ENCODE results near the gene PPIL4.

The PPIL4 gene

GRCh38 chr6:149472241-149472640 is 73.6 kb downstream of the PPIL4 start:
- H3K4me2 ChIP-seq (ENCODE audit: low read length): no peak overlapping the region
- H3K4ac ChIP-seq (ENCODE audit: low read depth, low read length): no peak overlapping the region
- no peak overlapping the region for H3K4me3 ChIP-seq (ENCODE audit: low read length)
- no peaks in the 10 kb centered on the region for H3K79me2 ChIP-seq (ENCODE audit: control insufficient read depth, insufficient read depth, low read length)
- no peaks in the 10 kb centered on the region for H3K4me1 ChIP-seq (ENCODE audit: control insufficient read depth, low read depth, low read length)
- no peak overlapping the region for H2BK5ac ChIP-seq (ENCODE audit: low read length)
- H3K56ac ChIP-seq (ENCODE audit: low read length): no peak overlapping the region
- no peak overlapping the region for H2AK5ac ChIP-seq (ENCODE audit: low read length)
- H3K18ac ChIP-seq (ENCODE audit: low read length): no peak overlapping the region
- H3K9ac ChIP-seq (ENCODE audit: low read length): no peak overlapping the region
- H4K5ac ChIP-seq (ENCODE audit: low read length): no peak overlapping the region
- no peak for DNase-seq
- no peak overlapping the region for H2BK15ac ChIP-seq (replicated peaks; ENCODE audit: low read depth)
- no peaks in the 10 kb centered on the region for H3K79me1 ChIP-seq (ENCODE audit: low read length)
- no peak overlapping the region for H2BK120ac ChIP-seq (ENCODE audit: low read depth, low read length)
- no peak overlapping the region for H4K8ac ChIP-seq (ENCODE audit: low read depth, low read length)
- no peaks in the 10 kb centered on the region for H3K27me3 ChIP-seq (ENCODE audit: insufficient read depth, low read length, poor library complexity)
- no CpG with 5 or more reads among the region's 5 CpGs for WGBS (ENCODE audit: extremely low coverage, insufficient coverage, low lambda C conversion rate)
- no peak overlapping the region for H3K23ac ChIP-seq (ENCODE audit: low read length)
- no peaks in the 10 kb centered on the region for H3K36me3 ChIP-seq (ENCODE audit: control insufficient read depth, insufficient read depth, low read length)
- no peak overlapping the region for H3K27ac ChIP-seq (ENCODE audit: low read depth, low read length)

GRCh38 chr6:149471801-149472200 is 74.0 kb downstream of the PPIL4 start:
- Histone ChIP-seq H3K4me3 (ENCODE audit: low read length) (no peak overlapping the region), H3K9ac (ENCODE audit: low read length) (no peak overlapping the region)

GRCh38 chr6:149470948-149471347 is 74.9 kb downstream of the PPIL4 start:
- Histone ChIP-seq H2BK5ac (ENCODE audit: low read length) (no peak overlapping the region), H3K4ac (ENCODE audit: low read depth, low read length) (no peak overlapping the region), H3K27ac (ENCODE audit: low read depth, low read length) (no peak overlapping the region), H3K4me2 (ENCODE audit: low read length) (no peak overlapping the region), H3K79me2 (ENCODE audit: control insufficient read depth, insufficient read depth, low read length) (no peaks in the 10 kb centered on the region), H2AK5ac (ENCODE audit: low read length) (no peak overlapping the region), H3K23ac (ENCODE audit: low read length) (no peak overlapping the region), H3K18ac (ENCODE audit: low read length) (no peak overlapping the region), H3K79me1 (ENCODE audit: low read length) (no peaks in the 10 kb centered on the region), H3K4me3 (ENCODE audit: low read length) (no peak overlapping the region), H3K56ac (ENCODE audit: low read length) (no peak overlapping the region), H3K36me3 (ENCODE audit: control insufficient read depth, insufficient read depth, low read length) (no peaks in the 10 kb centered on the region), H3K27me3 (ENCODE audit: insufficient read depth, low read length, poor library complexity) (no peaks in the 10 kb centered on the region), H4K8ac (ENCODE audit: low read depth, low read length) (no peak overlapping the region), H4K5ac (ENCODE audit: low read length) (no peak overlapping the region), H2BK120ac (ENCODE audit: low read depth, low read length) (no peak overlapping the region), H3K9ac (ENCODE audit: low read length) (no peak overlapping the region), H2BK15ac (replicated peaks; ENCODE audit: low read depth) (no peak overlapping the region), H3K4me1 (ENCODE audit: control insufficient read depth, low read depth, low read length) (no peaks in the 10 kb centered on the region)
- WGBS (ENCODE audit: extremely low coverage, insufficient coverage, low lambda C conversion rate): no CpG with 5 or more reads among the region's 2 CpGs
- no peak for DNase-seq

More at GRCh38 chr6:149471801-149472200, 74.0 kb downstream of the PPIL4 start:
- no peaks in the 10 kb centered on the region for H3K36me3 ChIP-seq (ENCODE audit: control insufficient read depth, insufficient read depth, low read length)
- DNase-seq: no peak
- H3K79me1 ChIP-seq (ENCODE audit: low read length): no peaks in the 10 kb centered on the region
- no peak overlapping the region for H3K4ac ChIP-seq (ENCODE audit: low read depth, low read length)
- H2BK120ac ChIP-seq (ENCODE audit: low read depth, low read length): no peak overlapping the region
- no peak overlapping the region for H3K4me2 ChIP-seq (ENCODE audit: low read length)
- WGBS (ENCODE audit: extremely low coverage, insufficient coverage, low lambda C conversion rate): no CpG with 5 or more reads among the region's 3 CpGs
- H3K27me3 ChIP-seq (ENCODE audit: insufficient read depth, low read length, poor library complexity): no peaks in the 10 kb centered on the region
- H3K18ac ChIP-seq (ENCODE audit: low read length): no peak overlapping the region
- H3K79me2 ChIP-seq (ENCODE audit: control insufficient read depth, insufficient read depth, low read length): no peaks in the 10 kb centered on the region
- H2BK15ac ChIP-seq (replicated peaks; ENCODE audit: low read depth): no peak overlapping the region
- no peak overlapping the region for H3K23ac ChIP-seq (ENCODE audit: low read length)
- no peak overlapping the region for H3K27ac ChIP-seq (ENCODE audit: low read depth, low read length)
- H4K5ac ChIP-seq (ENCODE audit: low read length): no peak overlapping the region
- H3K56ac ChIP-seq (ENCODE audit: low read length): no peak overlapping the region
- no peak overlapping the region for H2BK5ac ChIP-seq (ENCODE audit: low read length)
- no peaks in the 10 kb centered on the region for H3K4me1 ChIP-seq (ENCODE audit: control insufficient read depth, low read depth, low read length)
- no peak overlapping the region for H2AK5ac ChIP-seq (ENCODE audit: low read length)
- H4K8ac ChIP-seq (ENCODE audit: low read depth, low read length): no peak overlapping the region

- Histone ChIP-seq H3K4ac (ENCODE audit: low read depth, low read length) (no peak overlapping the region), H3K18ac (ENCODE audit: low read length) (no peak overlapping the region), H3K4me1 (ENCODE audit: control insufficient read depth, low read depth, low read length) (no peaks in the 10 kb centered on the region), H2AK5ac (ENCODE audit: low read length) (no peak overlapping the region), H3K4me3 (ENCODE audit: low read length) (no peak overlapping the region), H3K79me2 (ENCODE audit: control insufficient read depth, insufficient read depth, low read length) (no peaks in the 10 kb centered on the region), H3K23ac (ENCODE audit: low read length) (no peak overlapping the region), H3K27ac (ENCODE audit: low read depth, low read length) (no peak overlapping the region), H3K79me1 (ENCODE audit: low read length) (no peaks in the 10 kb centered on the region), H3K56ac (ENCODE audit: low read length) (no peak overlapping the region), H2BK120ac (ENCODE audit: low read depth, low read length) (no peak overlapping the region), H4K5ac (ENCODE audit: low read length) (no peak overlapping the region), H2BK5ac (ENCODE audit: low read length) (no peak overlapping the region), H3K4me2 (ENCODE audit: low read length) (no peak overlapping the region), H3K9ac (ENCODE audit: low read length) (no peak overlapping the region), H4K8ac (ENCODE audit: low read depth, low read length) (no peak overlapping the region), H2BK15ac (replicated peaks; ENCODE audit: low read depth) (no peak overlapping the region), H3K36me3 (ENCODE audit: control insufficient read depth, insufficient read depth, low read length) (no peaks in the 10 kb centered on the region), H3K27me3 (ENCODE audit: insufficient read depth, low read length, poor library complexity) (no peaks in the 10 kb centered on the region)
- no peak for DNase-seq
- WGBS (ENCODE audit: extremely low coverage, insufficient coverage, low lambda C conversion rate): no CpG with 5 or more reads among the region's 2 CpGs
Measured at GRCh38 chr6:149468179-149468578, 77.7 kb downstream of the PPIL4 start.

- Histone ChIP-seq H3K79me1 (ENCODE audit: low read length) (no peaks in the 10 kb centered on the region), H2BK5ac (ENCODE audit: low read length) (no peak overlapping the region), H3K4me3 (ENCODE audit: low read length) (no peak overlapping the region), H2BK120ac (ENCODE audit: low read depth, low read length) (no peak overlapping the region), H4K5ac (ENCODE audit: low read length) (no peak overlapping the region), H3K4me1 (ENCODE audit: control insufficient read depth, low read depth, low read length) (no peaks in the 10 kb centered on the region), H2AK5ac (ENCODE audit: low read length) (no peak overlapping the region), H4K8ac (ENCODE audit: low read depth, low read length) (no peak overlapping the region), H3K18ac (ENCODE audit: low read length) (no peak overlapping the region), H3K23ac (ENCODE audit: low read length) (no peak overlapping the region), H3K79me2 (ENCODE audit: control insufficient read depth, insufficient read depth, low read length) (no peaks in the 10 kb centered on the region), H3K36me3 (ENCODE audit: control insufficient read depth, insufficient read depth, low read length) (no peaks in the 10 kb centered on the region), H3K4me2 (ENCODE audit: low read length) (no peak overlapping the region), H3K56ac (ENCODE audit: low read length) (no peak overlapping the region), H3K27ac (ENCODE audit: low read depth, low read length) (no peak overlapping the region), H3K4ac (ENCODE audit: low read depth, low read length) (no peak overlapping the region), H3K9ac (ENCODE audit: low read length) (no peak overlapping the region), H3K27me3 (ENCODE audit: insufficient read depth, low read length, poor library complexity) (no peaks in the 10 kb centered on the region), H2BK15ac (replicated peaks; ENCODE audit: low read depth) (no peak overlapping the region)
- WGBS (ENCODE audit: extremely low coverage, insufficient coverage, low lambda C conversion rate): no CpG with 5 or more reads among the region's 4 CpGs
- DNase-seq: no peak
Measured at GRCh38 chr6:149467265-149467664, 78.6 kb downstream of the PPIL4 start.

GRCh38 chr6:149464411-149464810 is 81.4 kb downstream of the PPIL4 start:
- no peaks in the 10 kb centered on the region for H3K79me2 ChIP-seq (ENCODE audit: control insufficient read depth, insufficient read depth, low read length)
- H3K36me3 ChIP-seq (ENCODE audit: control insufficient read depth, insufficient read depth, low read length): no peaks in the 10 kb centered on the region
- no peak overlapping the region for H3K9ac ChIP-seq (ENCODE audit: low read length)
- no peak overlapping the region for H3K27ac ChIP-seq (ENCODE audit: low read depth, low read length)
- H3K23ac ChIP-seq (ENCODE audit: low read length): no peak overlapping the region
- no peak overlapping the region for H3K56ac ChIP-seq (ENCODE audit: low read length)
- no peak overlapping the region for H4K8ac ChIP-seq (ENCODE audit: low read depth, low read length)
- H2BK5ac ChIP-seq (ENCODE audit: low read length): no peak overlapping the region
- H3K4me3 ChIP-seq (ENCODE audit: low read length): no peak overlapping the region
- no peak overlapping the region for H3K4me2 ChIP-seq (ENCODE audit: low read length)
- H2BK120ac ChIP-seq (ENCODE audit: low read depth, low read length): no peak overlapping the region
- no peak overlapping the region for H4K5ac ChIP-seq (ENCODE audit: low read length)
- H3K4ac ChIP-seq (ENCODE audit: low read depth, low read length): no peak overlapping the region
- no peaks in the 10 kb centered on the region for H3K4me1 ChIP-seq (ENCODE audit: control insufficient read depth, low read depth, low read length)
- no peak overlapping the region for H2BK15ac ChIP-seq (replicated peaks; ENCODE audit: low read depth)
- no CpG with 5 or more reads among the region's 8 CpGs for WGBS (ENCODE audit: extremely low coverage, insufficient coverage, low lambda C conversion rate)
- no peak overlapping the region for H2AK5ac ChIP-seq (ENCODE audit: low read length)
- no peak for DNase-seq
- no peak overlapping the region for H3K18ac ChIP-seq (ENCODE audit: low read length)
- no peaks in the 10 kb centered on the region for H3K79me1 ChIP-seq (ENCODE audit: low read length)
- H3K27me3 ChIP-seq (ENCODE audit: insufficient read depth, low read length, poor library complexity): no peaks in the 10 kb centered on the region
